Calu3 (cell line): Measurements from ENCODE around the gene ANO4. TPM values are rescaled to one million over a fixed set of nuclear protein-coding genes. Genes with fewer than 3 reads are reported as not detected.

Experiments used
- BruUV-seq: library from RNA; stranded (reverse); fragments of 400-500 nt; replicated peaks from 2 replicates; lab custom pipeline; 2021; lab: Mats Ljungman, UMichigan
- CTCF ChIA-PET: fragments of 300-600 bp; sonication (Branson Sonifier 250); formaldehyde crosslinking; loops from one replicate; lab custom pipeline; 2022; ENCODE audit warnings: antibody characterized with exemption; lab: Charles Lee
- DNase-seq: peaks from one replicate; pipeline ENCODE4 v3.0.0; 2022
- H3K27ac Mint-ChIP-seq: one replicate; pipeline ENCODE4 v1.8.0; 2022; ENCODE audit warnings: mixed read lengths; ENCODE audit not compliant: unreplicated experiment
- H3K27me3 Mint-ChIP-seq: one replicate; pipeline ENCODE4 v1.8.0; 2022; ENCODE audit warnings: mixed read lengths; ENCODE audit not compliant: unreplicated experiment
- H3K36me3 Mint-ChIP-seq: one replicate; pipeline ENCODE4 v1.8.0; 2022; ENCODE audit warnings: mild to moderate bottlenecking, moderate library complexity, mixed read lengths; ENCODE audit not compliant: insufficient read depth, unreplicated experiment
- H3K4me1 Mint-ChIP-seq: one replicate; pipeline ENCODE4 v1.8.0; 2022; ENCODE audit warnings: mild to moderate bottlenecking, low read depth, mixed read lengths; ENCODE audit not compliant: unreplicated experiment
- H3K4me3 Mint-ChIP-seq: one replicate; pipeline ENCODE4 v1.8.0; 2022; ENCODE audit warnings: mild to moderate bottlenecking, low read depth, moderate library complexity, mixed read lengths; ENCODE audit not compliant: unreplicated experiment
- H3K9me3 Mint-ChIP-seq: one replicate; pipeline ENCODE4 v1.8.0; 2022; ENCODE audit warnings: low read depth, mixed read lengths; ENCODE audit not compliant: unreplicated experiment
- intact Hi-C: fragments of 100-400 bp; cut with micrococcal nuclease; formaldehyde crosslinking; loops from one replicate; pipeline ENCODE4 v1.10.0; 2022; ENCODE audit not compliant: unreplicated experiment
- total RNA-seq: library from RNA; stranded (reverse); gene quantifications from 2 replicates; pipeline ENCODE4 v1.2.3, GENCODE V29; 2022
- TF ChIP-seq, protein P1 (sequence below): fragments of 200-600 bp; IDR thresholded peaks from one replicate; pipeline ENCODE4 v1.8.0; 2022; ENCODE audit warnings: antibody characterized with exemption; ENCODE audit not compliant: unreplicated experiment

The ANO4 gene
- total RNA-seq, 1 experiment from 2014 or later: 1.9 TPM

DNA sequence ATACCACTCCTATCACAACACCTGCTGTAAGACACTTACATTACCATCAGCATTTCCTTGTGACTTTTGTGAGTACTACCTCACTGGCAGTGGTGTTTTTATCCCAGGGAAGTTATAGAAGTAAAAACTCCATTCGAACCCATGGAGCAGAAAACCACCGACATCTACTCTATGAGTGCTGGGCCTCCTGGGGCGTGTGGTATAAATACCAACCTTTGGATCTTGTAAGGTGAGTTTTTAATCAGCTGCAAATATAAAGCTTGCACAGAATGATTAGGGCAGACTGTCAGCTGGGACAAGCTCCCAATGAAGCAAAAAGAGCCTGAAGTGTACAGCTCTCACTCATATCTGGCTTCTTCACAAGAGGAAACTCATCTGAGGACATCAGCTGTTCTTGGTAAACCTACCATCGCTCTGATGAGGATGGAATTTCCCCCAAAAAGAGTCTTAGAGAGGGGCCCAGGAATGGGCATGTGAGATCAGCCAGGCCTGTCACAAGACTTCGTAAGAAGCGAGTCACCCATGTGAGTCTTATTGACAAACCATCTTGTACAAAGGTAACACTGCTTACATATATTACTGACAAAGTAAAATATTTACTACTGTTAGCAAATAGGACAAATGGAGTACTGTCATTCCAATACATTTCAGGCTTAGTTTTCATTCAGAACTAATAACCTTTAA, 245.4 kb downstream of the ANO4 start:
- Mint-ChIP-seq H3K9me3 (no peaks in the 10 kb centered on the region), H3K27ac (peak overlapping the region; percentile 30), H3K36me3 (no peaks in the 10 kb centered on the region), H3K4me3 (no peak overlapping the region), H3K4me1 (peaks cover 41% of the 10 kb centered on the region), H3K27me3 (no peaks in the 10 kb centered on the region)
- intact Hi-C loops: no loop called here
- no peak for DNase-seq
- TF ChIP-seq, protein P1, sequence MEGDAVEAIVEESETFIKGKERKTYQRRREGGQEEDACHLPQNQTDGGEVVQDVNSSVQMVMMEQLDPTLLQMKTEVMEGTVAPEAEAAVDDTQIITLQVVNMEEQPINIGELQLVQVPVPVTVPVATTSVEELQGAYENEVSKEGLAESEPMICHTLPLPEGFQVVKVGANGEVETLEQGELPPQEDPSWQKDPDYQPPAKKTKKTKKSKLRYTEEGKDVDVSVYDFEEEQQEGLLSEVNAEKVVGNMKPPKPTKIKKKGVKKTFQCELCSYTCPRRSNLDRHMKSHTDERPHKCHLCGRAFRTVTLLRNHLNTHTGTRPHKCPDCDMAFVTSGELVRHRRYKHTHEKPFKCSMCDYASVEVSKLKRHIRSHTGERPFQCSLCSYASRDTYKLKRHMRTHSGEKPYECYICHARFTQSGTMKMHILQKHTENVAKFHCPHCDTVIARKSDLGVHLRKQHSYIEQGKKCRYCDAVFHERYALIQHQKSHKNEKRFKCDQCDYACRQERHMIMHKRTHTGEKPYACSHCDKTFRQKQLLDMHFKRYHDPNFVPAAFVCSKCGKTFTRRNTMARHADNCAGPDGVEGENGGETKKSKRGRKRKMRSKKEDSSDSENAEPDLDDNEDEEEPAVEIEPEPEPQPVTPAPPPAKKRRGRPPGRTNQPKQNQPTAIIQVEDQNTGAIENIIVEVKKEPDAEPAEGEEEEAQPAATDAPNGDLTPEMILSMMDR: no peak
- CTCF ChIA-PET: no interaction called here
- BruUV-seq: no TSS peak

DNA sequence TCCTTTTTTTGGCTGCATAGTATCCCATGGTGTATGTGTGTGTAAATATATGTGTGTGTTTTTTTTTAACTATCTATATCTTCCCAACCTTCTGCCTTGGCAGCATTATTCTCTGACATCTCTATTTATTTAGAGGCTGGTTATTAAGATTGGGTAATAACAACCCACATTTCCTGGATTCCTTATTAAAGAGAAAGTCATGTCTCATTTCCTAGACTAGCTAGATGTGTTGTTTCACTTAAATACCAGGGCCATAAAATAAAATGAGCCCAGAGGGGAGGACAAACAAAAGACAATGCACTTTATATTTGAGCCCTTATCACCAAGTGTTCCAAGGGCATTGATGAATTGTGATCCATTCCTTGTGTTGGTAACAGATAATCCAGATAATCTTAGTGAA, 246.4 kb downstream of the ANO4 start:
- Mint-ChIP-seq H3K9me3 (no peaks in the 10 kb centered on the region), H3K4me1 (peaks cover 41% of the 10 kb centered on the region), H3K27me3 (no peaks in the 10 kb centered on the region), H3K4me3 (no peak overlapping the region), H3K27ac (no peak overlapping the region), H3K36me3 (no peaks in the 10 kb centered on the region)
- BruUV-seq: no TSS peak
- CTCF ChIA-PET: no interaction called here
- TF ChIP-seq, protein P1: no peak
- intact Hi-C loops: no loop called here
- no peak for DNase-seq

DNA sequence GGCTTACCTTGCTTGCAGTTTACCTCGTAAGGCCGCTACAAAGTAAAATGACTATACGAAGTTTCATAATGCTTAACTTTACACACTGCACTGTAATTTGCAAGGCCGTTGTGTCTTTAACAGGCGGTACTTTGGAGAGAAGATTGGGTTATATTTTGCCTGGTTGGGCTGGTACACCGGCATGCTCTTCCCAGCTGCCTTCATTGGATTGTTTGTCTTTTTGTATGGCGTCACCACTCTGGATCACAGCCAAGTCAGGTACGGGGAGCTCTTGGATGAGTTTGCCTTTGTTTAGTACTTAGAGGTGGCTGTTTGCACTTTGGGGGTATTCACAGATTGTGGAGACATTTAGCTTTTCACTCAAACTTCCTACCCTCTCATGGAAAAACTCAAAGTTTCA, 247.6 kb downstream of the ANO4 start:
- H3K36me3 Mint-ChIP-seq: no peaks in the 10 kb centered on the region
- no peaks in the 10 kb centered on the region for H3K9me3 Mint-ChIP-seq
- H3K4me3 Mint-ChIP-seq: no peak overlapping the region
- peaks cover 41% of the 10 kb centered on the region for H3K4me1 Mint-ChIP-seq
- H3K27me3 Mint-ChIP-seq: no peaks in the 10 kb centered on the region
- DNase-seq: no peak
- intact Hi-C loops: no loop called here
- TF ChIP-seq, protein P1: no peak
- no TSS peak for BruUV-seq
- no peak overlapping the region for H3K27ac Mint-ChIP-seq
- CTCF ChIA-PET: no interaction called here

DNA sequence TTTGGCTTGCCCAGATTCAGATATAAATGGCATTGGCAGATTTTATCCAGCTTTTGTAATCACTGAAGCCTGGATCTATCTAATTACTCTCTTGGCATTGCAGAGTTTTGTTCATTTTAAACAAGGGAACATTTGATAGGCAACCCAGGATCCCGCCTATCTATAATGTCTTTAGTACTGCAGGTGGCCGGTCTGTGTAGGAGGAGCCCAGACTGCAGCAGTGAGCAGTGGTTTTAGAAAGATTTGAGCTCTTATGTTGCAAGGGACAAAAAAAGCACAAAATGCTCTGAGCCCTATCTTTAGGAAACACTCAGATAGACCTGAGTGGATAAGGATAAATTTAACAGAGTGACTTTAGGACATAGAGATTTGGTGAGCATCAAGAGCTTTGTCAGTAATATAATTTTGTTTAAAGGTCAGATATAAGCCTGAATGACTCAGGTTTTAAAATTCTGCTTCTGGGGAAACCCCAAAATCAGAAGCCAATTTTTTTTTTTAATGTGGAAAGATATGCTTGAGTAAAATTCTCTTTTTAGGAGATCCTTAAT, 250.0 kb downstream of the ANO4 start:
- DNase-seq: no peak
- BruUV-seq: no TSS peak
- TF ChIP-seq, protein P1: no peak
- intact Hi-C loops: no loop called here
- H3K27me3 Mint-ChIP-seq: no peaks in the 10 kb centered on the region
- H3K4me1 Mint-ChIP-seq: peaks cover 41% of the 10 kb centered on the region
- no peak overlapping the region for H3K27ac Mint-ChIP-seq
- CTCF ChIA-PET: no interaction called here
- H3K36me3 Mint-ChIP-seq: no peaks in the 10 kb centered on the region
- H3K9me3 Mint-ChIP-seq: no peaks in the 10 kb centered on the region
- H3K4me3 Mint-ChIP-seq: no peak overlapping the region
